Uterus (tissue), 4 donors: ENCODE measurements around the gene FOXN3. TPM values are rescaled to one million over a fixed set of nuclear protein-coding genes. Genes with fewer than 3 reads are reported as not detected.

ENCODE experiments used
- DNase-seq, 2 donors: peaks; one replicate each; pipeline ENCODE4 v3.0.0-alpha.2; 2019 to 2020
- H3K27ac ChIP-seq, 2 donors: fragments of 200-600 bp; sonication (generic); 1 replicate in 1 of 2; 2 replicates in 1 of 2; pipeline ENCODE4 v1.5.1; 2016 to 2018
- H3K27me3 ChIP-seq, 2 donors: fragments of 200-600 bp; sonication (generic); one replicate each; pipeline ENCODE4 v1.5.1; 2018 to 2019; ENCODE audit warnings: control low read depth in 1 of 2
- H3K36me3 ChIP-seq, 2 donors: fragments of 200-600 bp; sonication (generic); one replicate each; pipeline ENCODE4 v1.5.1; 2019; ENCODE audit warnings: control low read depth in 1 of 2
- H3K4me1 ChIP-seq, 2 donors: fragments of 200-600 bp; sonication (generic); one replicate each; pipeline ENCODE4 v1.5.1; 2018 to 2019; ENCODE audit warnings: control low read depth in 1 of 2
- H3K4me3 ChIP-seq, 2 donors: fragments of 200-600 bp; sonication (generic); 1 replicate in 1 of 2; 2 replicates in 1 of 2; pipeline ENCODE4 v1.5.1; 2018 to 2019; ENCODE audit warnings: mild to moderate bottlenecking in 1 of 2
- H3K9me3 ChIP-seq, 2 donors: fragments of 200-600 bp; sonication (generic); one replicate each; pipeline ENCODE4 v1.5.1; 2019; ENCODE audit warnings: control low read depth in 1 of 2
- POLR2A ChIP-seq, 2 donors: fragments of 450-650 bp; IDR thresholded peaks; one replicate each; pipeline ENCODE4 v1.6.1; 2016; ENCODE audit warnings: antibody characterized with exemption in 2 of 2, mild to moderate bottlenecking in 1 of 2, moderate library complexity in 1 of 2
- intact Hi-C: fragments of 100-400 bp; cut with DNase I; formaldehyde crosslinking; loops from one replicate; pipeline ENCODE4 v1.15.1; 2023; ENCODE audit warnings: low total_unique reads
- total RNA-seq, 4 donors: library from RNA; depleted of rRNA in 3 of 4; stranded (reverse); fragments of >200 nt in 3 of 4; gene quantifications; one replicate each; pipeline versions ENCODE4 v1.1.0 to v1.2.4, GENCODE V29; 2014 to 2023
- TF ChIP-seq, protein P1 (sequence below), 4 experiments: fragments of 200-600 bp in 2 of 4; fragments of 450-650 bp in 2 of 4; sonication (generic) in 2 of 4; IDR thresholded peaks; one replicate each; pipeline ENCODE4 v1.5.1; 2016 to 2019; ENCODE audit warnings: antibody characterized with exemption in 4 of 4, mild to moderate bottlenecking in 2 of 4, moderate library complexity in 1 of 4
- donor health status: DM: yes; HTN: yes; CAD: no.

The FOXN3 gene
- total RNA-seq, 4 donors from 2014 or later: 37.7 to 103 (median 74.9) TPM

DNA sequence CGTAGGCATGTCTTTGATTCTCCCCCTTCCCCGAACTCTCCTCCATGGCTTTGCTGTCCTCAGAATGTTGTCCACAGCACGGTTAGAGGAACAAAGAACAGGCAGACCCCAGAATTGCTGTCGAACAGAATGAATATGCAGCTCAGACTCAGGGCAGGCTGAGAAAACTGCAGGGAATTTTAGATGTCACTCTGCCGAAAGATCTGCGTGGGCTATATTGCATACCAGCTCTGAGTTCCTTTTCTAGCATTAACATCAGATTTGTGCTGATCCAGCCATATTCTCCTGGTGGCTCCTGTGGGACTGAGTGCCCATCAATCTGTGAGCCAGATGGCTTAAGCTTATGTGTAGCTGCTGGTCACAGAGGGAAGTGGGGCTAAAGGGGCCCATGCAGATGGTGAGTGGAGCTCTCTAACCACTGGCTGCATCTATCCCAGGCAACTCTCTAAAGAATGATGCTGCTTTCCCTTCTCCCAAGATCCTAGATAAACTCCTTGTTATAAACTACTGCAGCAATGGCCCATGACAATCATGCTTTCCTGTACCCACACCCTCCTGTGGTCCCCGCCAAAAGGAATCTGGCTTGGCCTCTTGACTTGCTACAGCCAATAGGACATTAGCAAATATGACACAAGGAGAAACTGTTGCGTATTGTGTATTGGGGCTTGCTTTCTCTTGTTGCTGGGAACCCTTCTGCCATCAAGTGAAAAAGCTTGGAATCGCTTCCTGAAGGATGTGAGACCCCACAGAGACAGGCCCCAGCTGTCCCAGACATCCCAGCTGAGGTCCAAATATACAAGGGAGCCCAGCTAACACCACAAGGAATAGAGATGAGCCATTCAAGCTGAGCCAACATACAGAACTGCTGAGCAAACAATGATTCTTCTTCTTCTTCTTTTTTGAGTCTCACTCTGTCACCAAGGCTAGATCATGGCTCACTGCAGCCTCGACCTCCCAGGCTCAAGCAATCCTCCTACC is 101.3 kb downstream of the FOXN3 start:
- Histone ChIP-seq H3K4me3 (no peak overlapping the region), H3K9me3 (no peaks in the 10 kb centered on the region), H3K36me3 (no peaks in the 10 kb centered on the region), H3K4me1 (no peaks in the 10 kb centered on the region), H3K27me3 (no peaks in the 10 kb centered on the region), H3K27ac (no peak overlapping the region)
- intact Hi-C loops: no loop called here
- TF ChIP-seq, protein P1, sequence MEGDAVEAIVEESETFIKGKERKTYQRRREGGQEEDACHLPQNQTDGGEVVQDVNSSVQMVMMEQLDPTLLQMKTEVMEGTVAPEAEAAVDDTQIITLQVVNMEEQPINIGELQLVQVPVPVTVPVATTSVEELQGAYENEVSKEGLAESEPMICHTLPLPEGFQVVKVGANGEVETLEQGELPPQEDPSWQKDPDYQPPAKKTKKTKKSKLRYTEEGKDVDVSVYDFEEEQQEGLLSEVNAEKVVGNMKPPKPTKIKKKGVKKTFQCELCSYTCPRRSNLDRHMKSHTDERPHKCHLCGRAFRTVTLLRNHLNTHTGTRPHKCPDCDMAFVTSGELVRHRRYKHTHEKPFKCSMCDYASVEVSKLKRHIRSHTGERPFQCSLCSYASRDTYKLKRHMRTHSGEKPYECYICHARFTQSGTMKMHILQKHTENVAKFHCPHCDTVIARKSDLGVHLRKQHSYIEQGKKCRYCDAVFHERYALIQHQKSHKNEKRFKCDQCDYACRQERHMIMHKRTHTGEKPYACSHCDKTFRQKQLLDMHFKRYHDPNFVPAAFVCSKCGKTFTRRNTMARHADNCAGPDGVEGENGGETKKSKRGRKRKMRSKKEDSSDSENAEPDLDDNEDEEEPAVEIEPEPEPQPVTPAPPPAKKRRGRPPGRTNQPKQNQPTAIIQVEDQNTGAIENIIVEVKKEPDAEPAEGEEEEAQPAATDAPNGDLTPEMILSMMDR (IDR thresholded peaks at IDR 0.05): no peak
- no peak for TF ChIP-seq POLR2A (IDR thresholded peaks at IDR 0.05)
- no peak for DNase-seq

DNA sequence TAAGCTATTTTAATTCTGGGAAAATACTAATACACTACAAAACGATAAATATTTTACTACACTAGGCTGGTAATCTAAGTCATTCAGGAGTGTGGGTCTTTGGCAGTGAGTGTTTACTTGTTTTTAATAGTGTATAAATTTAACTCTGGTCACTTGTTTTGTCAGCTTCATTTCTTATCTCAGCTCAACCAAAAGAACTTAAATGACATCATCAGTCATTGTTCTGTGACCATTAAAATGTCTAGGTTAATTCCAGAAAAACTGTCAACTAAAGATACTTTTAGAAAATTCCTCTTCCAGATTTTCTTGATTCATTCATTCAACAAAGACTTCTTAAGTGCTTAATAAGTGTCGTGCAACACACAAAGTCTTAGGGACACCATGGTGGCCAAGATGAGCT is 102.8 kb downstream of the FOXN3 start:
- Histone ChIP-seq H3K4me1 (no peaks in the 10 kb centered on the region), H3K9me3 (no peaks in the 10 kb centered on the region), H3K36me3 (no peaks in the 10 kb centered on the region), H3K4me3 (no peak overlapping the region), H3K27ac (no peak overlapping the region), H3K27me3 (no peaks in the 10 kb centered on the region)
- intact Hi-C loops: no loop called here
- no peak for DNase-seq
- no peak for TF ChIP-seq POLR2A (IDR thresholded peaks at IDR 0.05)
- TF ChIP-seq, protein P1 (IDR thresholded peaks at IDR 0.05): no peak

DNA sequence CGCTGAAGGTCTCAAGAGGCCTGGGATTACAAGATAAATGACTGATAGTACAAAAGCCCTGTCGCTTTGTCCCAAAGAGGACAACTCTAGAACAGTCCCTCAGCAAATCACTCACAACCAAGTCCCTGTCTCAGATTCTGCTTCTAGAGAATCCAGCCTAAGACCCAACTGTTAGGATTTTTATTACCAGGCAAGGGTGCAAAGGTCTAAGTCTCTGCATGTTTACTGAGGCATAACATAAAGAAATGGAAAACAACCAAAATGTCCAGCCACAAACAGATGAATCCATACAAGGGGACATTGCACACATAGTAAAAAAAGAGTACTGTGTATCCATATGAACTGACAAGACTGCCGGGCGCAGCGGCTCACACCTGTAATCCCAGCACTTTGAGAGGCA is 104.1 kb downstream of the FOXN3 start:
- no peaks in the 10 kb centered on the region for H3K4me1 ChIP-seq
- TF ChIP-seq, protein P1 (IDR thresholded peaks at IDR 0.05): no peak
- TF ChIP-seq POLR2A (IDR thresholded peaks at IDR 0.05): no peak
- intact Hi-C loops: no loop called here
- no peak for DNase-seq
- no peak overlapping the region for H3K27ac ChIP-seq
- no peaks in the 10 kb centered on the region for H3K9me3 ChIP-seq
- H3K4me3 ChIP-seq: no peak overlapping the region
- no peaks in the 10 kb centered on the region for H3K27me3 ChIP-seq
- no peaks in the 10 kb centered on the region for H3K36me3 ChIP-seq

DNA sequence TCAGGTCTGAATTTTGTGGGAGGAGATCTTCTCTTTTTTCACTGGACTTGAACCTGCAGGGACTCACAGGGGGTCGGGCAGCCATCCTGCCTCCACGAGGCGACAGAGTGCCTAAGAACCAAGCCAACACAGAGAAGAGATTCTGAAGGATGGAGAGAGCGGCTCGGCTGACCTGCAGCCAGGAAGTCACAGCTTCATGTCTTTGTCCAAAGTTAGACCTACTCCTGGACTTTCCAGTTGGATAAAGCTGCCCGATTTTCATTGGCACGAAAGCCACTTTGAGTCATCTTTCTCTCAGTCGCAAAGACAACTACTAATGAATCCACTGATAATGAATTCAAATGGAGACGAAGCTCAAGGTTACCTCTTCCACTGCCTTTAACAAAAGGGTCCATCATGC is 106.8 kb downstream of the FOXN3 start:
- H3K4me1 ChIP-seq: no peaks in the 10 kb centered on the region
- TF ChIP-seq, protein P1 (IDR thresholded peaks at IDR 0.05): no peak
- TF ChIP-seq POLR2A (IDR thresholded peaks at IDR 0.05): no peak
- no peaks in the 10 kb centered on the region for H3K36me3 ChIP-seq
- H3K27me3 ChIP-seq: no peaks in the 10 kb centered on the region
- H3K9me3 ChIP-seq: no peaks in the 10 kb centered on the region
- no peak overlapping the region for H3K27ac ChIP-seq
- DNase-seq: no peak
- no peak overlapping the region for H3K4me3 ChIP-seq
- intact Hi-C loops: no loop called here

DNA sequence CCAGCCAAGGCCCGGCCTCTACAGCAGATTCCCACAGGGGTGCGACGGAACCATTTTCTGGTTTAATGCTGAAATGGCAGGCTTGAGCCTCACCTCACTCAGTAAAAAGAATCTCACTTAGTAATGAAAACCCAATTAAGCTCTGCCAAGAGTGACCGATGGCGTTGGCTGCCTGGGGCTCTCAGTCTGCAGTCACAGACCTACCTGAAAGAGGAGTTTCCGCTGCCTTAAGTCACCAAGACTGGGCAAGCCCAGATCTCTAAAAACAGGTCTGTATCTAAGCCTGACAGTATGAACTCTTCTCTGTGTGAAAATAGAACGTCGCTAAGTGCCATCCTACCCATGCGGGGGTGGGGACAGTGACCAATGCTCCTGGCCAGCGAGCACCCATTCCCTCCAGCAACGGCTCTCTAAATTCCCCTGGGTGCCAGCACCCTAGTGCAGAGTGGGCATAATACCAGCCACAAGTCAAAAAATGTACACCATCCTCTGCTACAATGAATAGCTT is 107.3 kb downstream of the FOXN3 start:
- no peaks in the 10 kb centered on the region for H3K9me3 ChIP-seq
- TF ChIP-seq, protein P1 (IDR thresholded peaks at IDR 0.05): no peak
- no peak for TF ChIP-seq POLR2A (IDR thresholded peaks at IDR 0.05)
- no peak overlapping the region for H3K4me3 ChIP-seq
- H3K27me3 ChIP-seq: no peaks in the 10 kb centered on the region
- H3K27ac ChIP-seq: no peak overlapping the region
- intact Hi-C loops: loop anchor here (10.0 kb wide), 1 partner anchor 105 kb away; the partner anchor contains the start of gene FOXN3
- H3K36me3 ChIP-seq: no peaks in the 10 kb centered on the region
- no peak for DNase-seq
- no peaks in the 10 kb centered on the region for H3K4me1 ChIP-seq
